ENCODE measurements around the gene AOAH.

Gene AOAH

GRCh38 chr7:36638586-36639263 lies 85.6 kb downstream of the AOAH start:
- no peak for TF ChIP-seq CTCF (IDR thresholded peaks at IDR 0.05; ENCODE audit: low read depth, low read length)
- H3K27ac ChIP-seq, result no peak overlapping the region
- DNase-seq, result no peak

GRCh38 chr7:36638140-36638539 lies 86.2 kb downstream of the AOAH start:
- no peaks in the 10 kb centered on the region for H3K9me3 ChIP-seq (ENCODE audit: severe bottlenecking)
- TF ChIP-seq CTCF (IDR thresholded peaks at IDR 0.05; ENCODE audit: low read depth, low read length), result no peak; the same call in 1 of the 2 replicates
- no peaks in the 10 kb centered on the region for H3K36me3 ChIP-seq
- H3K27ac ChIP-seq, result no peak overlapping the region
- H3K27me3 ChIP-seq (ENCODE audit: insufficient read depth, low read depth, severe bottlenecking), result no peaks in the 10 kb centered on the region
- peak; percentile 54 for DNase-seq
- H3K4me3 ChIP-seq (ENCODE audit: low read depth, low read length), result no peak overlapping the region

More at GRCh38 chr7:36638586-36639263, 85.6 kb downstream of the AOAH start:
- no peaks in the 10 kb centered on the region for H3K9me3 ChIP-seq (ENCODE audit: severe bottlenecking)
- no peaks in the 10 kb centered on the region for H3K27me3 ChIP-seq (ENCODE audit: insufficient read depth, low read depth, severe bottlenecking)
- H3K36me3 ChIP-seq, result no peaks in the 10 kb centered on the region
- H3K4me3 ChIP-seq (ENCODE audit: low read depth, low read length), result no peak overlapping the region

GRCh38 chr7:36637417-36637816 lies 86.9 kb downstream of the AOAH start:
- Histone ChIP-seq H3K4me3 (ENCODE audit: low read depth, low read length) (no peak overlapping the region), H3K27me3 (ENCODE audit: insufficient read depth, low read depth, severe bottlenecking) (no peaks in the 10 kb centered on the region), H3K27ac (no peak overlapping the region), H3K36me3 (no peaks in the 10 kb centered on the region), H3K9me3 (ENCODE audit: severe bottlenecking) (no peaks in the 10 kb centered on the region)
- no peak for TF ChIP-seq CTCF (IDR thresholded peaks at IDR 0.05; ENCODE audit: low read depth, low read length)
- no peak for DNase-seq

GRCh38 chr7:36636126-36636525 lies 88.2 kb downstream of the AOAH start:
- Histone ChIP-seq H3K36me3 (no peaks in the 10 kb centered on the region), H3K4me3 (ENCODE audit: low read depth, low read length) (no peak overlapping the region), H3K9me3 (ENCODE audit: severe bottlenecking) (no peaks in the 10 kb centered on the region), H3K27ac (no peak overlapping the region), H3K27me3 (ENCODE audit: insufficient read depth, low read depth, severe bottlenecking) (no peaks in the 10 kb centered on the region)
- DNase-seq, result no peak
- no peak for TF ChIP-seq CTCF (IDR thresholded peaks at IDR 0.05; ENCODE audit: low read depth, low read length)

- DNase-seq, result no peak
- H3K27ac ChIP-seq, result no peak overlapping the region
Measured at GRCh38 chr7:36635091-36635490, 89.2 kb downstream of the AOAH start.

More at GRCh38 chr7:36635091-36635490, 89.2 kb downstream of the AOAH start:
- Histone ChIP-seq H3K36me3 (no peaks in the 10 kb centered on the region), H3K9me3 (ENCODE audit: severe bottlenecking) (no peaks in the 10 kb centered on the region), H3K27me3 (ENCODE audit: insufficient read depth, low read depth, severe bottlenecking) (no peaks in the 10 kb centered on the region), H3K4me3 (ENCODE audit: low read depth, low read length) (no peak overlapping the region)
- TF ChIP-seq CTCF (IDR thresholded peaks at IDR 0.05; ENCODE audit: low read depth, low read length), result no peak

Measured in WERI-Rb-1 (cell line).